ENCODE results near the gene PACC1. TPM values are rescaled to one million over a fixed set of nuclear protein-coding genes. Genes with fewer than 3 reads are reported as not detected.

Gene PACC1
- total and polyA plus RNA-seq, 8 donors = 1.7 to 3.4 (median 3.2) TPM

DNA sequence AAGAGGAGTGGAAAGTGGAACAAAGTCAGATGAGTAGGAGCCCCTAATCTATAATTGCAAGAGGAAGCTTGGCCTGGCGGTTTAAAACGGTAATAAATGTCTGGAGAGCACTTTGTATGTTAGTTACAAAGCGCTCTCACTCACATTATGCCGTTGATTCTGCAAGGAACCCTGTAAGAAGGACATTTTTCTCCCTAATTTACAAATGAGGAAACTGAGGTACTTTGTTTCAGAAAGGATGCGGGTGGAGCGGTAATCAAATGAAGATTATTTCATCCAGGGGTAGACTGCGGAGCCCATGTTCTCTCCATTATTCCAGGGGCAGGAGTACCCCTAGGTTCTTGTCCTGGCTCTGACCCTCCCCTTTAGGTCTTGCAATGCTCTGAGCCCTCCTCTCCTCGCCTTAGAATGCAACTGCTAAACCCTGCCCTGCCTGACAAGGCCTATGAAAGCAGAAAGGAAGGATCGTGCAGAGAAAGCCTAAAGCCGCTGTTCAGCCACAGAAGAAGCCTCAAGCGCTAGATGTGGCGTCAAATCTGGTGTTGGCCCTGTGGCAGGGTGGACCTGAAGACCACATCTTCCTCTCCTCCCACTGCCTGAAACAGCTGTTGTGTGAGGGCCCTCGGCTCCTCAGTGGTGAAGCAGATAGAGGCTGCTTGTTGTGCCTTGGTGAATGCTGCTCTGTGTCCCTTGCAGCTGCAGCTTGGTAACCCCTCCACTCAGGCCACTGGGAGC, 588 bp upstream of the PACC1 start:
- Histone ChIP-seq H3K27ac (peak overlapping the region in 3 of 4 donors; percentile 10 to 52 (median 50)), H3K36me3 (no peaks in the 10 kb centered on the region), H3K9me3 (no peaks in the 10 kb centered on the region), H3K4me3 (peak overlapping the region in 3 of 4 donors; percentile 73 to 95 (median 74)), H3K4me1 (peaks cover 0 to 6% (median 0%) of the 10 kb centered on the region in 3 donors), H3K27me3 (no peaks in the 10 kb centered on the region)
- TF ChIP-seq, protein P1, sequence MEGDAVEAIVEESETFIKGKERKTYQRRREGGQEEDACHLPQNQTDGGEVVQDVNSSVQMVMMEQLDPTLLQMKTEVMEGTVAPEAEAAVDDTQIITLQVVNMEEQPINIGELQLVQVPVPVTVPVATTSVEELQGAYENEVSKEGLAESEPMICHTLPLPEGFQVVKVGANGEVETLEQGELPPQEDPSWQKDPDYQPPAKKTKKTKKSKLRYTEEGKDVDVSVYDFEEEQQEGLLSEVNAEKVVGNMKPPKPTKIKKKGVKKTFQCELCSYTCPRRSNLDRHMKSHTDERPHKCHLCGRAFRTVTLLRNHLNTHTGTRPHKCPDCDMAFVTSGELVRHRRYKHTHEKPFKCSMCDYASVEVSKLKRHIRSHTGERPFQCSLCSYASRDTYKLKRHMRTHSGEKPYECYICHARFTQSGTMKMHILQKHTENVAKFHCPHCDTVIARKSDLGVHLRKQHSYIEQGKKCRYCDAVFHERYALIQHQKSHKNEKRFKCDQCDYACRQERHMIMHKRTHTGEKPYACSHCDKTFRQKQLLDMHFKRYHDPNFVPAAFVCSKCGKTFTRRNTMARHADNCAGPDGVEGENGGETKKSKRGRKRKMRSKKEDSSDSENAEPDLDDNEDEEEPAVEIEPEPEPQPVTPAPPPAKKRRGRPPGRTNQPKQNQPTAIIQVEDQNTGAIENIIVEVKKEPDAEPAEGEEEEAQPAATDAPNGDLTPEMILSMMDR (IDR thresholded peaks at IDR 0.05) = no peak
- WGBS, 2 donors = 64 to 72% methylated on average over 13 of the region's 13 CpGs
- intact Hi-C loops (cut with DNase I) = no loop called here
- FAIRE-seq (no peak), DNase-seq (no peak), ATAC-seq (no peak)

DNA sequence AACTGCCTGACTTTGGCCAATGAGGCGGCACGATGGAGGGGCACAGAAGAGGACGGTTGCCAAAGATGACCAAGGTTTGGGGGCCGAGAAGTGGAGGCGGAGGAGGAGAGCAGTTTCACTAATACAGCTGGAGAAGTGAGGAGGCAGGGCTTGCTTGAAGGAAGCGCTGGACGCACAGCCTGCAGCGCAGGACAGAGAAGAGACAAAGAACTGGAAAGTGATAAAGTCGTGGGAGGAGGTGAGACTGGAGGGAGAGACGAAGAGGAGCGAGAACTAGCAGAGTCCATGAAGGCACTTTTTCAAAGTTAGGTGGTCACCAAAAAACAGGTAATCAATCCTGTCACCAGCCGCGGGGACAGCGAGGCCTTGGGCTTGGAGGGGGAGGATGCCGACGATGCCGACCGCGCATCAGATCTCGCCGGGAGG, 771 bp downstream of the PACC1 start:
- TF ChIP-seq, protein P1 (IDR thresholded peaks at IDR 0.05) = no peak
- no peak for FAIRE-seq
- no peak for DNase-seq
- Histone ChIP-seq H3K4me1 (peaks cover 0 to 6% (median 0%) of the 10 kb centered on the region in 3 donors), H3K9me3 (no peaks in the 10 kb centered on the region), H3K27ac (no peak overlapping the region), H3K36me3 (no peaks in the 10 kb centered on the region), H3K4me3 (peak overlapping the region; percentile 73 to 95 (median 82)), H3K27me3 (no peaks in the 10 kb centered on the region)
- 21 to 23% methylated on average over 19 to 21 of the region's 21 CpGs for WGBS, 2 donors
- peak in 3 of 4 donors; percentile 1 to 15 (median 3) for ATAC-seq
- intact Hi-C loops (cut with DNase I) = no loop called here

DNA sequence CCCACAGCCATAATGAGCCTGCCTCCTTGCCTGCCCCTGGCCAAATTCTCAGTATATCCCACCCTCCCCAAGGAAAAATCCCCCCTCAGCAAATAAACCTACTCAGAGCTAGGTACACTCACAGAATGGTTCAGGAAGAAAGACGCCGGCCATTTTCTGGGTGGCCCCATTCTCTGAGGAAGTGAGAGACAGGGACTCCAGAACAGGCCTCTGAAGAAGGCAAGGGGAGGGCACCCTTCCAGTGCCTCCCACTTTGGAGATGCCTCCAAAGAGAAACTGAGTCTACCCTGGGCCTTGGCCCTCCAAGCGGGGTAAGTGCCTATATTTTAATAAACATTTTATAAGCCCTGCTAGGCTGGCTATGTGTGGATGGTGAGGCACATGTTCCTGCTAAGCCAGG, 2.3 kb downstream of the PACC1 start:
- DNase-seq (no peak), FAIRE-seq (no peak), ATAC-seq (no peak)
- TF ChIP-seq, protein P1 (IDR thresholded peaks at IDR 0.05) = no peak
- 94 to 95% methylated on average over 3 of the region's 3 CpGs for WGBS, 2 donors
- H3K9me3 ChIP-seq = no peaks in the 10 kb centered on the region
- peaks cover 0 to 6% (median 0%) of the 10 kb centered on the region in 3 donors for H3K4me1 ChIP-seq
- no peaks in the 10 kb centered on the region for H3K36me3 ChIP-seq
- H3K4me3 ChIP-seq = no peak overlapping the region
- no peak overlapping the region for H3K27ac ChIP-seq
- intact Hi-C loops (cut with DNase I) = no loop called here
- H3K27me3 ChIP-seq = no peaks in the 10 kb centered on the region

DNA sequence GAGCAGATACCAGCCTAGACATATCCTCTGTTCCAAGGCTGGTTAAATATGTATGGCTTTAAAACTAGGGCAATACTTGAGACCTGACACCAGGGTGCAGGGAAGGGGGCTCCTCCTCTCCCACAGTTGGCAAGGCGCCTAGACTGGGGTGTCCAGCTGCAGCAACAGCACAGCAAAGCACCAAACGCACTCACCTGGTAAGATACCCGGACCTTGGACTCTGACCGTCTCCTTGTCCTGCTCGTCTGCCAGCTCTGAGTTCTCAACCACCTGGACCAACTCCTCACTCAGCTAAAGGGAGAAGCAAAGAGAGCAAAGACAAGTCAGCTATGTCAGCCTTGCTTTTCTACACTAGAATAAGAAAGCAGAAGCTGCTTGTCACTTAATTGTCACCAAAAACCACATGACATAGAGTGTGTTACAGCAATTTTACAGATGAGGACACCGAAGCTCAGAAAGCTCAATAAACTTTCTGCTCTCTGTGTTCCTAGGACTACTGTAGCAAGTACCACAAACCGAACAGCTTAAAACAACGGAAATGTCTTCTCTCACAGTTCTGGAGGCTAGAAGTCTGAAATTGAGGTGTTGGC, 4.4 kb downstream of the PACC1 start:
- Histone ChIP-seq H3K4me3 (no peak overlapping the region), H3K27me3 (no peaks in the 10 kb centered on the region), H3K36me3 (peaks cover 0 to 4% (median 0%) of the 10 kb centered on the region in 3 donors), H3K4me1 (peaks cover 0 to 6% (median 0%) of the 10 kb centered on the region in 3 donors), H3K27ac (no peak overlapping the region), H3K9me3 (no peaks in the 10 kb centered on the region)
- no peak for DNase-seq
- TF ChIP-seq, protein P1 (IDR thresholded peaks at IDR 0.05) = no peak
- no peak for FAIRE-seq
- no peak for ATAC-seq
- intact Hi-C loops (cut with DNase I) = no loop called here
- WGBS, 2 donors = 66 to 77% methylated on average over 8 of the region's 8 CpGs
